Gastroesophageal sphincter (tissue), 4 donors: Measurements from ENCODE around the gene SLC35F3. TPM values are rescaled to one million over a fixed set of nuclear protein-coding genes. Genes with fewer than 3 reads are reported as not detected.

Experiments used
- ATAC-seq: fragments of 150-250 bp; one replicate; pipeline ENCODE4 v1.9.1; 2016; ENCODE audit warnings: mild to moderate bottlenecking, moderate library complexity
- H3K27ac ChIP-seq, 4 donors: fragments of 200-600 bp; sonication (generic) in 3 of 4; 1 replicate in 3 of 4; 2 replicates in 1 of 4; pipeline ENCODE4 v1.5.1; 2016 to 2019
- H3K27me3 ChIP-seq: fragments of 200-600 bp; sonication (generic); one replicate; pipeline ENCODE4 v1.5.1; 2019
- H3K36me3 ChIP-seq, 2 donors: fragments of 200-600 bp; sonication (generic); one replicate each; pipeline ENCODE4 v1.5.1; 2019; ENCODE audit warnings: control low read depth in 1 of 2
- H3K4me1 ChIP-seq, 3 donors: fragments of 200-600 bp; sonication (generic); 1 replicate in 2 of 3; 2 replicates in 1 of 3; pipeline ENCODE4 v1.5.1; 2016 to 2019; ENCODE audit warnings: control low read depth in 2 of 3
- H3K4me3 ChIP-seq, 2 donors: fragments of 200-600 bp; sonication (generic); one replicate each; pipeline ENCODE4 v1.5.1; 2019; ENCODE audit warnings: mild to moderate bottlenecking in 1 of 2, moderate library complexity in 1 of 2
- H3K9me3 ChIP-seq, 3 donors: fragments of 200-600 bp; sonication (generic); one replicate each; pipeline ENCODE4 v1.5.1; 2017 to 2019; ENCODE audit warnings: control low read depth in 2 of 3
- EP300 ChIP-seq: sonication (generic); formaldehyde crosslinking; IDR thresholded peaks from one replicate; pipeline ENCODE4 v1.6.1; 2017; ENCODE audit warnings: antibody characterized with exemption, mild to moderate bottlenecking
- POLR2A ChIP-seq, 2 donors: fragments of 450-650 bp; IDR thresholded peaks; one replicate each; pipeline ENCODE4 v1.6.1; 2017; ENCODE audit warnings: antibody characterized with exemption in 2 of 2, mild to moderate bottlenecking in 2 of 2, moderate library complexity in 1 of 2
- POLR2AphosphoS5 ChIP-seq: sonication (generic); formaldehyde crosslinking; IDR thresholded peaks from one replicate; pipeline ENCODE4 v1.6.1; 2017; ENCODE audit warnings: antibody characterized with exemption
- WGBS, 2 donors: methylation state at CpG; one replicate each; pipeline ENCODE4 v1.1.5; 2018; ENCODE audit warnings: low coverage in 1 of 2; 5-methylcytosine and 5-hydroxymethylcytosine counted together
- total RNA-seq, 4 donors: library from RNA; depleted of rRNA; stranded (reverse); fragments of >200 nt; gene quantifications; one replicate each; pipeline ENCODE4 v1.1.0, GENCODE V29; 2016
- TF ChIP-seq, protein P1 (sequence below), 4 experiments: fragments of 200-600 bp in 2 of 4; fragments of 450-650 bp in 2 of 4; sonication (generic) in 1 of 4; IDR thresholded peaks; one replicate each; pipeline ENCODE4 v1.5.1; 2017 to 2019; ENCODE audit warnings: antibody characterized with exemption in 4 of 4, mild to moderate bottlenecking in 2 of 4, moderate library complexity in 2 of 4

Gene SLC35F3
- total RNA-seq, 4 donors from 2014 or later: 0.16 to 0.62 (median 0.54) TPM; not detected in 1

- no peak for ATAC-seq
- no peak overlapping the region for H3K4me3 ChIP-seq
These were observed 408.7 kb downstream of the SLC35F3 start for GRCh38 chr1:234313171-234313570.

DNA sequence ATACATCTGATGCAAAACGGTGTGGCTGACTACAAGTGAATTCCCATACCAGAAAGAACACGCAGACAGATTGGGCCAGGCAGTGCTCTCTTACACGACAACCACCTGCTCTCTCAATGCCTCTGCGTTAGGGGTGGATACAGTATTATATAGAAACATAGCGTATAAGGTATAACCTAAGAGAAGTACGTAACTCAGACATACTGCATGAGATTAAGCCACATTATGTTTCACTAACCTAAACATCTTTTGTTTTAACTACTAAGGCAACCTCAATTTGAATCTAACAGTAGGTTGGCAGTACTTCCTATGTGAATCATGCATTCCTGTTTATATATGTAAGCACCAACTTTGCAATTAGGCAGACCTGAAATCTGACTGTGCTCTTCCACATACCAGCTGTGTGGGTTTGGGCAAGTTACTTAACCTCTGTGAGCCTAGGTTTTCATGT, 410.6 kb downstream of the SLC35F3 start:
- TF ChIP-seq EP300: no peak
- TF ChIP-seq POLR2A (IDR thresholded peaks at IDR 0.05): no peak
- no peak for TF ChIP-seq POLR2AphosphoS5
- TF ChIP-seq, protein P1, sequence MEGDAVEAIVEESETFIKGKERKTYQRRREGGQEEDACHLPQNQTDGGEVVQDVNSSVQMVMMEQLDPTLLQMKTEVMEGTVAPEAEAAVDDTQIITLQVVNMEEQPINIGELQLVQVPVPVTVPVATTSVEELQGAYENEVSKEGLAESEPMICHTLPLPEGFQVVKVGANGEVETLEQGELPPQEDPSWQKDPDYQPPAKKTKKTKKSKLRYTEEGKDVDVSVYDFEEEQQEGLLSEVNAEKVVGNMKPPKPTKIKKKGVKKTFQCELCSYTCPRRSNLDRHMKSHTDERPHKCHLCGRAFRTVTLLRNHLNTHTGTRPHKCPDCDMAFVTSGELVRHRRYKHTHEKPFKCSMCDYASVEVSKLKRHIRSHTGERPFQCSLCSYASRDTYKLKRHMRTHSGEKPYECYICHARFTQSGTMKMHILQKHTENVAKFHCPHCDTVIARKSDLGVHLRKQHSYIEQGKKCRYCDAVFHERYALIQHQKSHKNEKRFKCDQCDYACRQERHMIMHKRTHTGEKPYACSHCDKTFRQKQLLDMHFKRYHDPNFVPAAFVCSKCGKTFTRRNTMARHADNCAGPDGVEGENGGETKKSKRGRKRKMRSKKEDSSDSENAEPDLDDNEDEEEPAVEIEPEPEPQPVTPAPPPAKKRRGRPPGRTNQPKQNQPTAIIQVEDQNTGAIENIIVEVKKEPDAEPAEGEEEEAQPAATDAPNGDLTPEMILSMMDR (IDR thresholded peaks at IDR 0.05): no peak
- ATAC-seq: no peak
- H3K27ac ChIP-seq: no peak overlapping the region
- H3K9me3 ChIP-seq: no peaks in the 10 kb centered on the region
- no peaks in the 10 kb centered on the region for H3K36me3 ChIP-seq
- no peaks in the 10 kb centered on the region for H3K4me1 ChIP-seq
- H3K27me3 ChIP-seq: peaks cover 35% of the 10 kb centered on the region
- 61 to 66% methylated on average over 4 to 5 of the region's 6 CpGs for WGBS, 2 donors
- H3K4me3 ChIP-seq: no peak overlapping the region

More at GRCh38 chr1:234313171-234313570, 408.7 kb downstream of the SLC35F3 start:
- WGBS, 2 donors: no CpG with 5 or more reads among the region's 4 CpGs
- TF ChIP-seq POLR2A (IDR thresholded peaks at IDR 0.05) (no peak), POLR2AphosphoS5 (no peak), EP300 (no peak)
- TF ChIP-seq, protein P1 (IDR thresholded peaks at IDR 0.05): no peak
- H3K27me3 ChIP-seq: peaks cover 20% of the 10 kb centered on the region
- no peaks in the 10 kb centered on the region for H3K4me1 ChIP-seq
- H3K36me3 ChIP-seq: no peaks in the 10 kb centered on the region
- no peaks in the 10 kb centered on the region for H3K9me3 ChIP-seq
- no peak overlapping the region for H3K27ac ChIP-seq

DNA sequence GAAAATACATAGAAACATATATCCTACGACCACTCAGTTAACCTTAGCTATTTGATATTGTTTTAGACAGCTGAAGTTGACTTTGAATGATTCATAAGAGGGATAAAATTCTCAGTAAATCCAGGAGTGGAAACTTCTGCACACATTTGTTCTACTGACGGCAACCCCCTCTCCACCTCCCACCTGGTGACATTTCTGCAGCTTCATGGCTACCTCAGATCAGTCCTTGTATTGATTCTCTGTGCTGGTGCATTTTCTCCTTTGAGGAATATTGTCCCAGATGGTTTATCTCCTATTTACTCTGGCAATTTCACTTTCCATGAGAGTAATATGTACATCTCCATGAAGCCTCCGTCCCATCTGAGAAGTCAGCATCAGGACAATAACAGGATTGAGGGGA, 411.1 kb downstream of the SLC35F3 start:
- ATAC-seq: no peak

GRCh38 chr1:234316486-234316885, 412.0 kb downstream of the SLC35F3 start:
- Histone ChIP-seq H3K27ac (no peak overlapping the region), H3K36me3 (no peaks in the 10 kb centered on the region), H3K4me1 (no peaks in the 10 kb centered on the region), H3K9me3 (no peaks in the 10 kb centered on the region), H3K4me3 (no peak overlapping the region), H3K27me3 (peaks cover 44% of the 10 kb centered on the region)
- 81 to 91% methylated on average over 9 to 18 of the region's 18 CpGs for WGBS, 2 donors
- TF ChIP-seq POLR2A (IDR thresholded peaks at IDR 0.05) (no peak), POLR2AphosphoS5 (no peak), EP300 (no peak)
- TF ChIP-seq, protein P1 (IDR thresholded peaks at IDR 0.05): no peak
- no peak for ATAC-seq

More for the DNA sequence above, 411.1 kb downstream of the SLC35F3 start:
- 54 to 83% methylated on average over 2 of the region's 3 CpGs for WGBS, 2 donors
- H3K36me3 ChIP-seq: no peaks in the 10 kb centered on the region
- H3K4me1 ChIP-seq: no peaks in the 10 kb centered on the region
- H3K27me3 ChIP-seq: peaks cover 40% of the 10 kb centered on the region
- no peak for TF ChIP-seq POLR2A (IDR thresholded peaks at IDR 0.05)
- TF ChIP-seq, protein P1 (IDR thresholded peaks at IDR 0.05): no peak
- TF ChIP-seq EP300: no peak
- TF ChIP-seq POLR2AphosphoS5: no peak
- no peak overlapping the region for H3K27ac ChIP-seq
- no peak overlapping the region for H3K4me3 ChIP-seq
- no peaks in the 10 kb centered on the region for H3K9me3 ChIP-seq

DNA sequence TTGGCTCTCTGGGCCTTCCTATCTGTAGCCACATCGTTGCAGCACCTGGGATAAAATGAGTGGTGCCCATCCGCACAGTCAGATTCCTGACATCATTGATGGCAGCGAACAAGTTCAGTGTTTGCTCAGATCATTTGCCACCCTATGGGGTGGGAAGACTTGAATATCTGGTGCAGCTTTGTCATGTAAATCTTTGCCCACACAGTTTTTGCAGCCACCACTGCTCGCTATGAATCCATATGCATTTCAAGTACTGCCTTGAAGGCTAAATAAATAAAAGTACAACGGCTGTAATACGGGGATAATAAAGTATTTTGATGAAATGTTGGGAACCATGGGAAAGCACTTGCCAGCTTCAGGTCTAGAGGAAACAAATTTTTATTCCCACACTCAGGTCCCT, 412.5 kb downstream of the SLC35F3 start:
- H3K4me3 ChIP-seq: no peak overlapping the region
- no peak for TF ChIP-seq POLR2A (IDR thresholded peaks at IDR 0.05)
- TF ChIP-seq EP300: no peak
- TF ChIP-seq POLR2AphosphoS5: no peak
- TF ChIP-seq, protein P1 (IDR thresholded peaks at IDR 0.05): no peak
- no peaks in the 10 kb centered on the region for H3K4me1 ChIP-seq
- no peaks in the 10 kb centered on the region for H3K36me3 ChIP-seq
- peaks cover 48% of the 10 kb centered on the region for H3K27me3 ChIP-seq
- no peaks in the 10 kb centered on the region for H3K9me3 ChIP-seq
- ATAC-seq: no peak
- 59 to 65% methylated on average over 4 to 6 of the region's 6 CpGs for WGBS, 2 donors
- H3K27ac ChIP-seq: no peak overlapping the region
